Cardiac muscle cell (in vitro differentiated cells and primary cell): Measurements from ENCODE around the gene PYROXD2. TPM values are rescaled to one million over a fixed set of nuclear protein-coding genes. Genes with fewer than 3 reads are reported as not detected.
A peak's percentile ranks its signal among the peaks of the same experiment; 100 is the strongest.

Source experiments
- DNase-seq, 2 donors: peaks; one replicate each; pipeline versions ENCODE4 v3.0.0 to v3.0.0-alpha.2; 2010 to 2017; ENCODE audit warnings: low read depth in 1 of 2, low spot score in 1 of 2
- H3K27ac ChIP-seq: fragments of 200-600 bp; sonication (generic); 2 replicates; pipeline ENCODE4 v1.5.1; 2016
- H3K27me3 ChIP-seq: fragments of 200-600 bp; sonication (generic); 2 replicates; pipeline ENCODE4 v1.6.0; 2016; ENCODE audit warnings: control low read depth
- H3K36me3 ChIP-seq: fragments of 200-600 bp; sonication (generic); 2 replicates; pipeline ENCODE4 v1.5.1; 2016; ENCODE audit warnings: control low read depth
- H3K4me1 ChIP-seq: fragments of 200-600 bp; sonication (generic); 2 replicates; pipeline ENCODE4 v1.8.1; 2017; ENCODE audit warnings: low read depth, mild to moderate bottlenecking, mixed run types
- H3K4me3 ChIP-seq: fragments of 200-600 bp; sonication (generic); 2 replicates; pipeline ENCODE4 v1.5.1; 2016; ENCODE audit warnings: mild to moderate bottlenecking
- H3K9me3 ChIP-seq: fragments of 200-600 bp; sonication (generic); 2 replicates; pipeline ENCODE4 v1.5.1; 2017; ENCODE audit warnings: low read depth, mild to moderate bottlenecking, control low read depth
- polyA plus RNA-seq: library from polyadenylated mRNA; unstranded; fragments of >200 nt; fragmentation: Nextera tagmentation; extraction: Ambion mirVana; gene quantifications from 2 replicates; pipeline ENCODE4 v1.2.1, GENCODE V29; 2016
- total RNA-seq: library from RNA; depleted of rRNA; stranded (reverse); fragments of >200 nt; gene quantifications from 2 replicates; pipeline ENCODE4 v1.2.3, GENCODE V29; 2016
- TF ChIP-seq, protein P1 (sequence below): IDR thresholded peaks from 2 replicates; pipeline ENCODE4 v1.5.1; 2012; ENCODE audit warnings: low read depth, mild to moderate bottlenecking, low read length

Gene PYROXD2
- total and polyA plus RNA-seq, 2 experiments from 2014 or later = 27.5 to 45.1 TPM

DNA sequence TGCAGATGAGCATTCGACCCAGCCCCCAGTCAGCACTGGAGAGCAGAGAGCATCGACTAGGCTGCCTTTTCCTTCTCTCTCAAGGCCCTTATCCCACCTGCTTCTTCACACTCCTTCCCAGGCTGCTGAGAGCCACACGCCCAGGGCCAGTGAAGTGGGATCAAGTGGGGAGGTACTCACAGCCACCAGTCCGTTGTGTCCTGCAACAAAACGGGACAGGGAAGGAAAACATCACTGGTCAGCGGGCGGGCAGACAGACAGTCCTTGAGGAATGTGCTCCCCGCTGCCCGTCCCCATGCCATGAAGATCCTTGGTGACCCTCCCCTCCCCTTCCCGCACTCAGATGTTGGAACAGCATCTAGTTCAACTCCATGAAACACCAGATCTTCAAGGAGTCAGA is 4.2 kb downstream of the PYROXD2 start:
- Histone ChIP-seq H3K27me3 (no peaks in the 10 kb centered on the region), H3K4me3 (no peak overlapping the region), H3K4me1 (peaks cover 46% of the 10 kb centered on the region), H3K9me3 (no peaks in the 10 kb centered on the region), H3K36me3 (no peaks in the 10 kb centered on the region), H3K27ac (peak overlapping the region; percentile 86)
- TF ChIP-seq, protein P1, sequence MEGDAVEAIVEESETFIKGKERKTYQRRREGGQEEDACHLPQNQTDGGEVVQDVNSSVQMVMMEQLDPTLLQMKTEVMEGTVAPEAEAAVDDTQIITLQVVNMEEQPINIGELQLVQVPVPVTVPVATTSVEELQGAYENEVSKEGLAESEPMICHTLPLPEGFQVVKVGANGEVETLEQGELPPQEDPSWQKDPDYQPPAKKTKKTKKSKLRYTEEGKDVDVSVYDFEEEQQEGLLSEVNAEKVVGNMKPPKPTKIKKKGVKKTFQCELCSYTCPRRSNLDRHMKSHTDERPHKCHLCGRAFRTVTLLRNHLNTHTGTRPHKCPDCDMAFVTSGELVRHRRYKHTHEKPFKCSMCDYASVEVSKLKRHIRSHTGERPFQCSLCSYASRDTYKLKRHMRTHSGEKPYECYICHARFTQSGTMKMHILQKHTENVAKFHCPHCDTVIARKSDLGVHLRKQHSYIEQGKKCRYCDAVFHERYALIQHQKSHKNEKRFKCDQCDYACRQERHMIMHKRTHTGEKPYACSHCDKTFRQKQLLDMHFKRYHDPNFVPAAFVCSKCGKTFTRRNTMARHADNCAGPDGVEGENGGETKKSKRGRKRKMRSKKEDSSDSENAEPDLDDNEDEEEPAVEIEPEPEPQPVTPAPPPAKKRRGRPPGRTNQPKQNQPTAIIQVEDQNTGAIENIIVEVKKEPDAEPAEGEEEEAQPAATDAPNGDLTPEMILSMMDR = no peak
- DNase-seq = peak in 1 of 2 donors; percentile 39

DNA sequence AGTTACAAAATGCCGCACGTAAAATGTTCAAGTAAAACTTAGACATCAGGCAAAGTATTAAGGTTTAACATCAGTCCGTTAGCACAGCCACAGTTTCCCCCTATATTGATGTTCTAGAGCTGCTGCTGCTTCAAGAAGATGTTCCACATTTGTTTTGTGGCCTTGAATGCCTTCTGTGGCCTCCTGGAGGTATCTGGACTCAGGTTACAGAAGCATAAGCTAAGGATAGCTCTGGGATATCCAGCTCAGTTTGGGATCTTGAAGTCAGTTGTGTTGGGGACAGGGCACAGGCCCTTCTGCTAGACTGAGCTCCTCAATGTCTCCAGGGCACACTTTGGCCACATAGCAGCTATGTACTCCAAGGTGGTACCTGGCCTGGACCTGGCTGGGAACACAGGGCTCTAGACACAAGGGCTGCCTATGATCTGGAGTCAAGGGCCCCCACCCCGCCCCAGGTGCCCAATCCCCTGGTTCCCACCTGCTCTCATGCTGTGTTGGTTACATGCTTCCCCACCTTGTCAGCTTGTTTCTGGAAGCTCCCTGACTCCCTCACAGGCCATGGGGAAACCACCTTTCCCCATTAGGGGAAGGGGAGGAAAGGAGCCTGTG is 4.7 kb downstream of the PYROXD2 start:
- Histone ChIP-seq H3K4me3 (no peak overlapping the region), H3K27ac (peak overlapping the region; percentile 86), H3K4me1 (peaks cover 41% of the 10 kb centered on the region), H3K27me3 (no peaks in the 10 kb centered on the region), H3K9me3 (no peaks in the 10 kb centered on the region), H3K36me3 (no peaks in the 10 kb centered on the region)
- TF ChIP-seq, protein P1 = no peak
- DNase-seq = no peak

DNA sequence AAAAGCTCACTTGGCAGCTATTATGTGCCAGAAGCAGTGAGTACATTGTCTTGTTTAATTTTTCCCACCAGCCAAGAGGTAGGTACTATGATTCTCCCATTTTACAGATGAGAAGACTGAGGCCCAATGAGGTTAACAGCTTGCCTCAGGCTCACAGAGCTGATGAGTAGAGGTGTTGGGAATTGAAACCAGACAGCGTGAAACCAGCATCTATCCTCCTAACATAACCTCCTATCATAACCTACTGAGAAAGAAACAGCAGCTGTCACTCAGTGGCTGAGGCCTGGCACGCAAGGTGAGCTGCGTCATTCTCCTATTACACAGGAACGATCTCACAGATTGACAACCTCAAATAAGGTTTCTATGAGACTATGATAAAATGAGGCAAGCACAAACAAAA is 6.2 kb downstream of the PYROXD2 start:
- Histone ChIP-seq H3K27me3 (no peaks in the 10 kb centered on the region), H3K36me3 (no peaks in the 10 kb centered on the region)

DNA sequence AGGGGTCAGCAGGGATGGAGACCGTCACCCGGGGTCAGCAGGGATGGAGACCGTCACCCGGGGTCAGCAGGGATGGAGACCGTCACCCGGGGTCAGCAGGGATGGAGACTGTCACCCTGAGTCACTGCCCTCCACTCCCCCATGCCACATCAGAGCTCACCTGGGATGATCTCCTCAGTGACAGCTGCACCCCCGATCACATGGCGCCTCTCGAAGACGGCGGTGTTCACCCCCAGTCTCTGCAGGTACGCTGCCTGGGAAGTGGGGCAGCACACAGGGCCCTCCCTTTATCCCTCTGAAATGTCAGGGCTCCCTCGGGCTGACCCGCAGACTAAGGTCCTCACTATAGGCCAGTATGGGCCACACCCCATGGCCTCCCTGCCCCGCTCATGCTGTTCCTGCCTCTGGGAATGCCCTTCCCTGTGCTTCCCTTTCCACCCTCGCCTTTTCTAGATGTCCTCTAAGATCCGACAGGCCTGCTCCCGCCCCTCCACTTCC is 7.2 kb downstream of the PYROXD2 start:
- Histone ChIP-seq H3K4me1 (peaks cover 55% of the 10 kb centered on the region), H3K27me3 (no peaks in the 10 kb centered on the region), H3K27ac (no peak overlapping the region), H3K9me3 (no peaks in the 10 kb centered on the region), H3K36me3 (no peaks in the 10 kb centered on the region), H3K4me3 (no peak overlapping the region)
- TF ChIP-seq, protein P1 = no peak
- DNase-seq = no peak

More for the DNA sequence above, 6.2 kb downstream of the PYROXD2 start:
- H3K27ac ChIP-seq = peak overlapping the region; percentile 86
- DNase-seq = no peak
- H3K4me1 ChIP-seq = peaks cover 47% of the 10 kb centered on the region
- TF ChIP-seq, protein P1 = no peak
- H3K9me3 ChIP-seq = no peaks in the 10 kb centered on the region
- H3K4me3 ChIP-seq = no peak overlapping the region

DNA sequence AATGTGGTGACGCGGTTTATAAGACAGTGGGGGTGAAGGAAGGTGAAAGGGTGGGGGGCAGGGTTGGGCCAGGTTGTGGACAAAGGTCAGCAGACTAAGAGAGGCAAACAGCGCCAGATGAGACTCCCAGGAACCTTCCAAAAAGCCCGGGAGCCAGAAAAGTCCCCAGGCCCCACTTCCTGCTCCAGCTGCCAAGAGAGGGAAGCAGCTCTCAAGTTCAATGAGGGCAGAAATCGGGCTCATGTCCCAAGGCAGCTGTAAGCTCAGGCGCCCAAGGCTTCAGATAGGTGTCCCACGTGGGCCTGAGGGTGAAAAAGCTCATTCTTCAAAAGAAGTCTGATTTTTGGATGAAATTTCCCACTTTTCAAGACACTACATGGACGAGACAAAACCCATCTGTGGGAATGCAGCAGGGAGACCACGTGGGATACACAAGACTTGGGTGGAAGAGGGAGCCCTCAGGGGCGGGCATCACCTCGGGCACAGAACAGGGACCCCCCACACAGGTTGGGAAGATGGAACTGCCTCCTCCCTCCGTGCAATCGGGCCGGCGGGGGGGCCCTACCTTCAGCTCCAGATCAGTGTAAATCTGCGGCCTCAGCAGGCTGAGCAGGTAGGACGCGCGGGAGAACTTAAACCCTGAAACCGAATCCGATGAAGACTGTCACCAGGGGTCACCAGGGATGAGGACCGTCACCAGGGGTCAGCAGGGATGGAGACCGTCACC is 7.8 kb downstream of the PYROXD2 start:
- DNase-seq = no peak
- Histone ChIP-seq H3K4me3 (no peak overlapping the region), H3K36me3 (no peaks in the 10 kb centered on the region), H3K4me1 (peaks cover 59% of the 10 kb centered on the region), H3K27ac (no peak overlapping the region), H3K9me3 (no peaks in the 10 kb centered on the region), H3K27me3 (no peaks in the 10 kb centered on the region)
- TF ChIP-seq, protein P1 = no peak
